ENCODE data around the gene OR11A1. TPM values are rescaled to one million over a fixed set of nuclear protein-coding genes. Genes with fewer than 3 reads are reported as not detected.

Gene OR11A1
- total RNA-seq, 1 experiment from 2014 or later, result not detected

DNA sequence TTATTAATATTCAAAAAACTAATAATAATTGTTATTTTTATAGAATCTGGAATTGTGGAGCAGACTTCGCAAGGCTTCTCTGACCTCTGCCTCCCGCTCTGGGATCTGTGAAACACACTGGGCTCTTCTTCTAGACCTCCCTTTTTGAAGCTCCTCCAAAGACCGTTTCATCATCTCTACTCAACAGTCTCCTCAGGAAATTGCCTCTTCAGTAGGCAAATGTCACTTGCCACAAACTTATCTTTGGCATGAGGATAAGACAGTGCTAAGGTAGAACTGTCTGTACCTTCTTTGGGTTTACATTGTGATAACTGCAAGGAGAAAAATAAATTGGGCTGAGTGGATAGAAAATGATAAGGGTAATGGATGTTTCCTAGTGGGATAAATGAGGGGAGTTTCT, 33.2 kb upstream of the OR11A1 start:
- no peak overlapping the region for H3K4ac ChIP-seq (ENCODE audit: low read depth, low read length)
- no peak overlapping the region for H3K14ac ChIP-seq (ENCODE audit: insufficient read depth, low read length)
- H2BK120ac ChIP-seq (ENCODE audit: low read depth, low read length, poor library complexity, severe bottlenecking), result no peak overlapping the region
- H4K91ac ChIP-seq (ENCODE audit: insufficient read length, low read depth, low read length), result no peak overlapping the region
- no peak for TF ChIP-seq CTCF (conservative IDR thresholded peaks at IDR 0.05)
- H3K27me3 Mint-ChIP-seq (ENCODE audit: low read depth), result no peaks in the 10 kb centered on the region; the same call in 1 of the 2 replicates
- H3K27ac ChIP-seq (ENCODE audit: insufficient read length, low read depth, low read length), result no peak overlapping the region
- WGBS (ENCODE audit: extremely low coverage, insufficient read length, low lambda C conversion rate), result no CpG with 5 or more reads among the region's 3 CpGs
- H3K23ac ChIP-seq (ENCODE audit: insufficient read length, low read depth, low read length), result no peak overlapping the region
- H2BK12ac ChIP-seq (ENCODE audit: insufficient read length, low read depth, low read length), result no peak overlapping the region
- no peaks in the 10 kb centered on the region for H3K23me2 ChIP-seq (ENCODE audit: insufficient read length, low read depth, low read length, poor library complexity, severe bottlenecking)
- no peak overlapping the region for H3K4me3 Mint-ChIP-seq
- H4K20me1 ChIP-seq (ENCODE audit: control insufficient read depth, insufficient read depth, insufficient read length), result no peaks in the 10 kb centered on the region
- H3K9ac ChIP-seq (ENCODE audit: extremely low read depth, insufficient read length, low read length), result no peak overlapping the region
- H2BK15ac ChIP-seq (ENCODE audit: low read depth, low read length), result no peak overlapping the region
- no peak overlapping the region for H2BK5ac ChIP-seq (ENCODE audit: insufficient read length, low read length)
- no peak overlapping the region for H3K4me2 ChIP-seq (ENCODE audit: insufficient read depth, insufficient read length, low read length)
- no peak overlapping the region for H3K18ac ChIP-seq (ENCODE audit: insufficient read length, low read depth, low read length)
- DNase-seq, result no peak
- H2AFZ ChIP-seq (ENCODE audit: low read length), result no peak overlapping the region
- H3K9me3 ChIP-seq (ENCODE audit: control insufficient read depth, low read depth, low read length), result no peaks in the 10 kb centered on the region
- peaks cover 0 to 8% of the 10 kb centered on the region in 2 experiments; a peak in 3 of 4 replicates for H3K4me1 Mint-ChIP-seq
- no peak overlapping the region for H2BK20ac ChIP-seq (ENCODE audit: low read depth, low read length, poor library complexity, severe bottlenecking)
- H2AK5ac ChIP-seq (ENCODE audit: insufficient read length, low read length), result no peak overlapping the region
- no peak overlapping the region for H3T11ph ChIP-seq (ENCODE audit: low read length)
- H3K36me3 Mint-ChIP-seq (ENCODE audit: insufficient read depth in 1 of 3, low read depth in 3 of 3), result no peaks in the 10 kb centered on the region
- H4K8ac ChIP-seq (replicated peaks; ENCODE audit: insufficient read length, low read depth, low read length), result no peak overlapping the region
- H3K56ac ChIP-seq (ENCODE audit: insufficient read length, low read depth, low read length), result no peak overlapping the region
- no peaks in the 10 kb centered on the region for H3K4me1 ChIP-seq (ENCODE audit: insufficient read depth, low read length)
- H3K9me3 Mint-ChIP-seq, result no peaks in the 10 kb centered on the region; a peak in 1 of 5 replicates
- no peaks in the 10 kb centered on the region for H3K27me3 ChIP-seq (ENCODE audit: insufficient read depth, low read length)
- H3K79me1 ChIP-seq (ENCODE audit: insufficient read depth, low read depth, low read length, poor library complexity, severe bottlenecking), result no peaks in the 10 kb centered on the region
- no peak overlapping the region for H3K27ac Mint-ChIP-seq
- no peaks in the 10 kb centered on the region for H3K79me2 ChIP-seq (ENCODE audit: insufficient read depth, low read length)
- no peak overlapping the region for H4K5ac ChIP-seq (ENCODE audit: insufficient read length, low read depth, low read length)
